Measurements from ENCODE around the gene NUP93.

- TF ChIP-seq CTCF (IDR thresholded peaks at IDR 0.05; ENCODE audit: low read length) (no peak), EZH2 (optimal IDR thresholded peaks at IDR 0.05; ENCODE audit: low read depth, low read length) (no peak), EZH2phosphoT487 (IDR thresholded peaks at IDR 0.05; ENCODE audit: low read length) (no peak)
These were observed 44.9 kb upstream of the NUP93 start for GRCh38 chr16:56684926-56685590.

Measured in MM.1S (cell line).